Right forelimb (tissue), 1 donor: Measurements from ENCODE around the gene EXOC4.

Source experiments
- DNase-seq: peaks from one replicate; pipeline ENCODE4 v3.0.0-alpha.2; 2018

The EXOC4 gene

DNA sequence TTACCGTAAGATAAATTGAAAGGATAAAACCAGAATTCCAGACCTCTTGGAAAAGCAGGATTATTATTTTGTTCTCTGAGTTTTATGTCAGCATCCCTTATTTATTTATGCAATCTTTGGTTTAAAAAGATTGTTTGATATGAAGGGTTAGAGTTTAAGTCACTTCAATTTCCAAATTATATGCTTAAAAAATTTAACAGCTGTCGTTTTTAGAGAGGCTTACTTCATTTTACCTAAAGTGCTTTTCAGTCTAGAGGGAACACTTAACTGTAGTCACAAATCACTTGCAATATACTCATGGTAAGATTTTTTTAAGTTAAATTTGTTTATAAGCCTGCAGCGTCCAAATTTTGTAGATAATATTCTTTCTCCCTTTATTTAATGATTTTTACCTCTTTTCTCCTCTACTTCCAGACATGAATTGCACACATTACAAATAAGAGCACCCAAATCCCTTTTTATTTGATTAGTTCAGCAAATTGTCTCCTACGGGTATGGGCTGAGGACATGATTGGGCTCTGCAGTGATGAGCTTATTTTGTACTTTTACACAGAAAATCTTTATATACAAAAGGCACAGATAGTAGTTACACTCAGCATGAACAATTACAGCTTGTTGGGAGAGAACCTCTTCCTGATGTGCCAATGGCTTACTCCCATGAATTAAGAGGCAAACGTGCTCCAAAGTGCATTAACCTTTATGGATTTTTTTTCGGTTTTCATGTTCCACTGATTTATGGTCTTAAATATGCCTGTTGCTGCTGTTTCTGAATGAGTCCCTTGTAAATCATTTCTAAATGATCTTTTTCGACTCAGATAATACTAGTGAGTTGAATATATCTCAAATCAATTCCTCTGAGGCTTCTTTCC is 555.0 kb downstream of the EXOC4 start:
- DNase-seq, result no peak

DNA sequence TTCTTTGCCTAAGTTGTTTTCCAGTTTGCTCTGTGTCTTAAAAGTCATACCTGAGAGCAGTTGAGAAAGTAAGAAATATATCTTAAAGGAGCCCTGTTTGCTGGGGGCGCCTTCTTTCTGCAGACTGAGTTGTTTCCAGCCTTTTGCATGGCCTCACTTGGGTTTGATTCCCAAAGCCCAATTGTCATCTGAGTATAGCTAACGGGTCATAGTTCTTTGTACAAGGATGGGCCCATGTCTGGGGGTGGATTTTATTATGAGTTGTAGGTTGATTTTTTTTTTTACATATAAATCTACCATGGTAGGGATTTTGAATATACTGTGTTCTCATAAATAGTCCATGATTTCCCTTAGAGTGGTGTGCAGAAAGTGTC is 555.6 kb downstream of the EXOC4 start:
- no peak for DNase-seq

DNA sequence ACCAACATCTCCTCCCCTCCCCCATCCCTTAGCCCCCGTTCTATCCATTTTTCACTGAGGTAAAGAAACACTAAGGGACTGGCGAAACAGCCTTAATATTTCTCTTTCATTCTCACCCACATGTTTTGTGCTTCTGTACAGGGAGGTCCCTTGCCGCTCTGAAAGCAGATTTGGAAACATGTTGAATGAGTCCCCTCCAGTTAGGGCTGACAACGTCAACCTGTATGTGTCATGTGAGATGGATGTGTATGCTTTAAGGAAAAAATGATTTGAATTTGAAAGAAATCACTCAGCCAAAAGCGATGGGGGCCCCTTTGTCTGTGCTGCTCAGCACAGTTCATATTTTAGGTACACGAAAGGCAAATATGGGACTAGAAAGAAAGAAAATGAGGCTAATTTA is 560.0 kb downstream of the EXOC4 start:
- DNase-seq, result no peak

DNA sequence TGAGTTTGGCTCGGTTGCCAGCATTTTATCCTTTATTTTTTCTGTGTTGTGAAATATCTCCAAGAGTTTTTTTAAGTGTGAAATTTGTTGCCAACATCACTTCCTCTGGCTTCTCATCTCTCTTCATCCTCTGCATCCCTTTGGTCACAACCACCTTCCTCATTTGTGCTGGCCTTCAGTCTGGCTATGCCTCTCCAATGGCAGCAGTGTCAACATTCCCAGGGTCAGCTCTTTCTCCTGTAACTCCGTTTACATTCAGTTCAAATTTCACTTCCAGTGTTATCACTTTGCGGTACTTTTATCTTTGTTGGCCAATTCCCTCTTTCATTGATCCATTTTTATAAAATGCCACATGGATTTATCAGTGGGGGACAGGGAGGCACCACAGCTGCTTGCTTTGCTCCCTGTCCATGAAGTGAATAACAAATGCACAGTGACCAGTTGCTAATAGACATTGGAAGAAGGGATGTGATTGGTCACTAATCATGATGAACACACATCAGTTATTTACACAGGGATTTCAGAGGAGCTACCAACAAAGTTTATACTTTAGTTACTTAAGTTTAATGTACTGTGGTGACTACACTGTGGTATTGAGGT is 562.8 kb downstream of the EXOC4 start:
- no peak for DNase-seq

DNA sequence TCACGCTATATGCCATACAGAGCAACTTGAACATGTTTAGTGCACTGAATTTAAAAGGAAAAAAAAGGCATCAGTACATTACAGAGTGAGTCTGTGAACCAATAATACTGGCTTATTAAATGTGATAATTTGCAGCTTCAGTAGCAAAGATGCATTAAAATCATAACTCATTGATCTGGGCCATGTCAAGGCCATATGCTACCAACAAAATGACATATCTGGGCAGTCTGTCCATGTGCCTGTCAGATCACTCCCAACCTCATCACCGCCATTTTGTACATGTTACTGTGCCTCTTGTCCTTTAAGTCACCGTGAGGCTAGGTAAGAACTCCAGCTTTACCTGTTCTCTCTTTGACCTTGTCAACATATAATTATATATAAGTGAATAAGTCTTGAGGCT is 566.8 kb downstream of the EXOC4 start:
- DNase-seq, result no peak

DNA sequence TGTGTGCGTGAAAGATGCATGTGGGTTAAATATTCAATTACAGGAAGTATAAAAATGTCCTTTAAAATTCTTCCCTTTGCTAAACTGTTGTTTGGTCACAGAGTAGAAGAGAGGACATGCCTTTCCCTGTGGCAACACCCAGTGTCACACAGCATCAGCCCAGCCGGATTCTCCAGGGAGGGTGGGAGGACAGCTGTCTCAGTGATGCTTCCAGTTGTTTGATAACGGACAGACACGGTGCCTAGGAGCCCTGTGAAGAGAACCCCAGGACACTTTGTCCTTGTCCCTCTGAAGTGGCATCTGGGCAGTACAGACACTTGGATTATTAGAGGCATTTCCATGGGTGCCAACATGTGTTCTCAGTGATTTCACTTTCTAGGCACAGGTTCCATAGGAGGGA is 567.7 kb downstream of the EXOC4 start:
- DNase-seq, result no peak

DNA sequence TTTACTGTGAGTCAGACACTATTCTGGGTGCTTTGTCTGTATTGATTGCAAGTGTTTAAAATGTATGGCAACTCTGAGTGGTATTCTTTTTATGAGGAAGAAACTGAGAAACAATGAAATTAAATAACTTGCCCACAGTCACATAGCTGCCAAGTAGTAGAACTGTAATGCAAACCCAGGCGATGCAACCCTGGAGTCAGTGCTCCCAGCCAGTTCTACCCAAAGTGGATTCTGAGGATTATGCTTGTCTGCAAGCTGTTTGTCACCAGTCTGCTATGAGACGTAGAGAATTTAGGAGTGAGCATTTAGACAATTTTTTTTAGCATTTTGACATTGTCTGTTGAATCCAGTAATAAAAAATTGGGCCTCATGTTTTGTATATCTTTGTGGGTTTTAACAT is 568.3 kb downstream of the EXOC4 start:
- DNase-seq, result no peak

DNA sequence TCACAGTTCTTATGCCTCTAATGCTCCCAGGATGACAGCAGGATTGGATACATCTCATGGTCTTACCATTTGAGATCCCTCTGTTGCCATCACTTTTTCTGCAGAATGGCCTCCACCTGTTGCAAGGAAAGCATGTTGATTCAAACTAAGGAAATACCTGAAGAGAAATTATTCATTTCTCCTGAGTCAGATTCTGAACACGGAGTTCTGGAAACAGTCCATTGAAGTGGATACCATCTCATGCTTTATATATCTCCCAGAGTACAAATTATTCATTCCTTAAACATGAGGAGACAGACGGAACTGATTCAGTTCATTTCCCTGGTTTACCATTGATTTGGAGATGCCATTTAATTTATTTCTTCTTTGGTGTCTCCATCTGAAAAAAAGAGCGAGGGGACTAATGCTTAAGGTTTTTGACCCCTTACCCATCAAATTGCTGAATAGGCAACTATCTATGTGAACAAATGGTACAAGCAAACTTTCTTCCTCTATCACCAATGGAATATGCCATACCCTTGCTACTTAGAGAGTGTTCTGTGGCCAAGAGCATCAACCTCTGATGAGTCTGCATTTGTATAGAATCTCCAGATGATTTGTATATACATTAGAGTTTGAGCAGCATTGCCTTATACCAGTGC is 569.2 kb downstream of the EXOC4 start:
- DNase-seq, result no peak

DNA sequence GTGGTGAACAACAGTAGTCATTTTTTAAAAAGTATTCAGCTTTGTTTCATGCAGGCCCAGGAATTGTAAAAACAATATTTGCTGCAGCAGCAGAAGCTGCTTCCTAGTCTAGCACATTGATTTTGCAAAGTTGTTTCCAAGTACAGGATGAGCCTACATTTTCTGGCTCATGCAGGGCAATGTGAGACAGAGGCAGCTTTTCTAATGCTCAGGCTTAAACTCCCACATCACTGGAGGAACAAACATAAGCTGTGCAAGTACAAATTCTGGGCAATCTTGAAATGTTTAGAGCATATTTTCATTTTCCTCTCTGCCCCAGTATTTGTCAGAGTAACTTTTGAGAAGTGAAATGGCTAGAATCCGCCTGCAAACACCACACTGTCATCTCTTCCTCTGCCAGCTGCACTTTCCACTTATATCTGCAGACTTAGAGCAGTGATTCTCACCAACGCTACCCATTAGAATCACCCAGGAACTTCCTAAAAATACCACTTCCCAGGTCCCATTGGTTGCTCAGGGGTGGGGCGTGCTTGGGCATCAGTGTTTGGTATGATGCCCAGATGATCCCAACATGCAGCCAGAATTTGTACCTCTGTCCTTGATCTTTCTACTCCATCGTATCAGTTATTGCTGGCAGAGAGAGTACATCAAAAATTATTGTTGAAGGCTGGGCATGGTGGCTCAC is 570.1 kb downstream of the EXOC4 start:
- DNase-seq, result no peak

DNA sequence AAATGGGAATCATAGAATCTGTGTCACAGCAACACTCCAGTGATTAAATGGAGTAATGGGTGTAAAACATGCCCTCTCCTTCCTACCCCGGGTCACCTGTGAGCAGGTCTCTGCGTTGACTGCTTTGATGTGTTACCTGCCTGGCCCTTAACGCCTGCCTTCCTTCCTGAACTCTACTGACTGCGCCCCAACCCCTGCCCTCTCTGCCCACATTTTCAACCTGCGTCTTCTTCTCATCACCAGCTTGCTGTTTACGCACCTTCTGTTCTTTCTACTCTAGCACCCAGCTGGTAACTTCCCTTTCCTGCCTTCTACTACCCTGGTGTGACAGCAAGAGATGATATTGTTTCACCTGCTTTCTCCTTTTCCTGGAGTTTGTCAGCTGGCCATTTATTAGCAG is 571.3 kb downstream of the EXOC4 start:
- DNase-seq, result no peak

DNA sequence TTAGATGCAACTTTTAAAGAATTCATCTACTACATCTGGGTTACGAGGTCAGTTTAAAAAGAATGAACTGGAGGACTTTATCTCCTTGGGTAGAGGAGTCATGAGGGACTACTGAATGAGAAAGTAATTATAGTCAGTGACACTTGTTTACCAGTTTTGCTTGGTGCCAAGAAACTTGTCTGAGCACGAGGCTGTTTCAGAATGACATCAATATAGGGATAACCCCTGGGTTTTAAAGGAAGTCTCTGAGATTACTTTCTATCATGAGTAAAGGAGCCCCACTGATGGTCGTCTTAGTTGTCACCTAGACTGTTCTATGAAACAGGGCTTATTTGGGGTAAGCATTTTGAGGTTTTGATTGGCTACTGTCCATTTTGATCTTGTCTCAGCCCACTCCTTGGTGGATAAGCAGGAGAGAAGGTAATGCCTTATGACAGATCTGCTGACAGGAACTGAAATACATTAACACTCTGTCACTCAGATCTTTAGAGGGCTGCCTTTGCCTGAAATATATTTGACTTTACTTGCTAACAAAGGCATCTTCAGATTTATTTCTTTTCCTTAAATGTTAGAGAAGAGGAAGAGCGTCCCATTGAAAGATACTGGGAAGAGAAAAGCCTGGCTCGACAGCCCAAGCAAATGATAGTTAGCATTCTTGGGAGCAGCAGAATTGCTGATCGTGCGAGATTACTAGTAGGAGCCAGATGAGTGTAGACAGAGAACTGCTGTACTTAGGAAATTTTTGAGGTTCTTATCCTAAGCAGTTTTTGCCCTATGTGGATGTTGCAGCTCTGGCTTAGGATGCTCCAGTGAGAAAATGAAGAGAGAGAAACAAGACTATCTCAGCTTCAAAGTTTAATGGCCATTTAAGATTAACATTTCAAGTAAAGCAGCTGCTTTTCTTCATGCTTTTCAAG is 575.1 kb downstream of the EXOC4 start:
- DNase-seq, result no peak

DNA sequence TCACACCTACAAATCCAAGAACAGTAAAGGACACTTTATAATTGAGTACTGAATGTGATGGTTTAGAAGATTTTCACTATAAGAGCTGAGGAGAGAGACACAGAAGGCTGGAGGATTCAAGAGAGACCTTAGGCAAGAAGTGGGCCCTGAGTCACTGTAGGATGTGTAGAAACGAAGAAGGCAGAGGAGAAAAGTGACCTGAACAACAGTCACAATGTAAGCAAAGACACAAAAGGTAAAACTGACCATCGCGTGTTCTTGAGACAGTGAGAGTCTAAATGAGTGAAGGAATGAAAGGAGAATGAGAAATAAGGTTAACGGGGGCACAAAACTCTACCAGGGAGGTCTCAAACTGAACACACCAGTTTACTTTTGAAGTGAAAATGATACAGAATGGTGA is 576.0 kb downstream of the EXOC4 start:
- no peak for DNase-seq

DNA sequence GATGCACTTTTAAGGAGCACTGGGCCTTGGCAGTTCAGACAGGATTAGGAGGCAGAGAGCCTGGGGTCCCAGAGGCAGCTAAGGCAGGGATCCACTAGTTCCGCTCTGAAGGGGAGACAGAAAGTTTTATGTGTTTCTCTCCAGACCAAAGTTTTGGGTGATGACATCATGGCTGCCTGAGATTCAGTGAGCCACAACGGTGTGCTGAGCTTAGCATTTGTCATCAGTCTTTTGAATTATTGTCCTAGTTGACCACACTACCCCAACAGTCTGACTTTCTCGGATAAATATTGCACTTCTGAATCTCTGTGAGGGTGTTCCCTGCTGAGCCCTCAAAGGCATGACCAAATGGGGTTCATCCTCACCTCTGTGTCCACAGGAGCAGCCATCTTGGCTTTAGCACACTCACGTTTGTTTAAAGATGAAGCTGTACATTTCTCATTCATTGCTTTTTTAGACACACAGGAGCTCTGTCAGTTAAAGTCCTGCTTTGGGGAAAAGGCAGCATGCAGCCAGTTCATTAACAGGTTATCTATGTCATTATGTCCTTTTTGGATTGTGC is 576.5 kb downstream of the EXOC4 start:
- DNase-seq, result no peak

DNA sequence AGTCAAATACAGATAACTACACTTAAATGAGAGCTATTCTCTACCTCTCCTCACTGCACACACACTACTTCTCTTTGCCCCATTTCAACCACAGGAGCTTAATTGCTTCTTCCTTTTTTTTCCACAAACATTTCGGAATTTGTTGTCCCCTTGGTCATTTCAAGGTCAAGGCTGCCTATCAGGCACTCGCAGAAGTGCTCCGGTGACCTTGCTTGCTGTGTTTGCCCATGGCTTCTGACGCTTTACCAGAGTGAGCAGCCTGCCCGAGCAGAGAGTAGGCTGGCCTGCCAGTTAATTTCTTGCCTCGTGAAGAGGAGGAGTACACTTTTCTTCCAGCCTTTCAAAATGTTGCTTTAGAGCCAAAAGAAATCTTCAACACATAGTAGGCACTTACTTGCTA is 577.2 kb downstream of the EXOC4 start:
- DNase-seq, result no peak

DNA sequence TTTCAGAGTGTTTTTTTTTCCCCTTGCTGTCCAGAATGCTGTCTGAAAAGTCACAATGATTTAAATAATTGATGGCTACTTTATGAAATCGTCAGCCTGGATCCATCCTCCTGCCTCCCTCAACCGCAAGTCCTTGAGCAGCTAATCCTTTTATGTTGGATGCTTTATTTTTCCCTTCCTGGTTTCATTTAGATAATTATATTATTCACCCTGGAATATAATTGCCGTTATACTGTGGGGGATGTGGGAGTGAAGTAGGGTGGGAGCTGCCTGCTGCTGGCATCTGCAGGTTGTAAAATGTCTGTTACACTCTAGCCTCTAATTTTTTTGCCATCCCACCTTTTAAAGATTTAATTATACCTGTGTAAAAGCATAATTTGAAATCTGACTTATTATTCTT is 583.8 kb downstream of the EXOC4 start:
- DNase-seq, result no peak

DNA sequence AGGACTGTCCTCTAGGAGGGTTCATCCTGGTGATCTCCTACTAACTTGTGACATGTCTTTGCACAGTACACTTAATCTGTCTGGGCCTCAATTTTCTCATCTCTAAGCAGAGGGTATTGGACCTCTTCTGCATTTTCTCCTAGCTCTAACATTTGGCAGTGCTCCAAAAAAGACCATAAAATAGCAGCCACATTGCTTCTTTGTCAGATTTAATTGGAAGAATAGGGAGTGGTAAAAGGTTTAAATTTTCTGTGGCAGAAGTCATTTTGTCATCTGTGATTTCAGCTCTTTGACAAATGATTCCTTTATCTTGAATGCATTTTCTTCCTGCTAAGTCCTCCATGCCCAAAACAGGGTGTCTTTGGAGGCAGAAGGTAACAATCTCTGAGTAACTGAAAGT is 584.3 kb downstream of the EXOC4 start:
- no peak for DNase-seq

DNA sequence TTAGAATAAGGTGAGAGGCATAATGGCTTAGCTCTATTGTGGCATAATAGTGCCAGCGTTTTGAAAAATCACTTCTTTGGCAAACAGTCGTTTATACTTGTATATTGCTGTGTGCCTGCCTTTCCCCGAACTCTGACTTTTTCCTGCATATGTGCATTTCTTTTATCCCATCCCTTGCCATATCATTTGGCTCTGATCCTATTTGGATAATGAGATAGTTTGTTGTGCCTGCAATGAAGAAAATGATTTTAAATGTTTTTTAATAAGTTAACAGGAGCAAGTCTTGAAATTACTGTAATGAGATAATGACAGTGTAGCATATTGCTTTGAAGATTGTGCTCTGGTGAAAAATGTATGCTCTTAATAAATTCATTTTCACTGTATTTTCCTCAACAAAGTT is 586.2 kb downstream of the EXOC4 start:
- no peak for DNase-seq

DNA sequence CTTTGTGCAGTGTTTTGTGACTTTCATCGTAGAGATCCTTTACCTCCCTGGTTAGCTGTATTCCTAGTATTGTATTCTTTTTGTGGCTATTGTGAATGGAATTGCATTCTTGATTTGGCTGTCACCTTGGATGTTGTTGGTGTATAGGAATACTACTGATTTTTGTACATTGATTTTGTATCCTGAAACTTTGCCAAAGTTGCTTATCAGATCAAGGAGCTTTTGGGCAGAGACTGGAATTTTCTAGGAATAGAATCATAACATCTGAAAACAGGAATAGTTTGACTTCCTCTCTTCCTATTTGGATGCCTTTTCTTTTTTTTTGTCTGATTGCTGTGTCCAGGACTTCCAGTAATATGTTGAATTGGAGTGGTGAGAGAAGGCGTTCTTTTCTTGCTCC is 590.5 kb downstream of the EXOC4 start:
- DNase-seq, result no peak

DNA sequence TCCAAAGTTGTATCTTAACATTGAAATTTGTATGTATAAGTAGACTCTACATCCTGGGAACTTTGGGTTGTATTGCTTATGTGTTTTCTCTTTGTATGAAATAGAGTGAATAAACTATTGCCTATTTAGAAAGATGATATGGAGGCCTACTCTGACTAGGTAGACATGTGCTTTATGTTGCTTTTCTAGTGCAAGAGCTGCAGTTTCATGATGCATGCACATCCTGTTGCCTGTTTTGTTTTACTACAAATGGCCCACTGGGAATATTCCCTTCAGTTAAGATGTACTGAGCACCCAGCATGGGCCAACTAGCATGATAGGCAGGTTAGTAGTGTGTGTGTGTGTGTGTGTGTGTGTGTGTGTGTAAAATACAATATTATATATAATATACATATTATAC is 592.1 kb downstream of the EXOC4 start:
- no peak for DNase-seq

DNA sequence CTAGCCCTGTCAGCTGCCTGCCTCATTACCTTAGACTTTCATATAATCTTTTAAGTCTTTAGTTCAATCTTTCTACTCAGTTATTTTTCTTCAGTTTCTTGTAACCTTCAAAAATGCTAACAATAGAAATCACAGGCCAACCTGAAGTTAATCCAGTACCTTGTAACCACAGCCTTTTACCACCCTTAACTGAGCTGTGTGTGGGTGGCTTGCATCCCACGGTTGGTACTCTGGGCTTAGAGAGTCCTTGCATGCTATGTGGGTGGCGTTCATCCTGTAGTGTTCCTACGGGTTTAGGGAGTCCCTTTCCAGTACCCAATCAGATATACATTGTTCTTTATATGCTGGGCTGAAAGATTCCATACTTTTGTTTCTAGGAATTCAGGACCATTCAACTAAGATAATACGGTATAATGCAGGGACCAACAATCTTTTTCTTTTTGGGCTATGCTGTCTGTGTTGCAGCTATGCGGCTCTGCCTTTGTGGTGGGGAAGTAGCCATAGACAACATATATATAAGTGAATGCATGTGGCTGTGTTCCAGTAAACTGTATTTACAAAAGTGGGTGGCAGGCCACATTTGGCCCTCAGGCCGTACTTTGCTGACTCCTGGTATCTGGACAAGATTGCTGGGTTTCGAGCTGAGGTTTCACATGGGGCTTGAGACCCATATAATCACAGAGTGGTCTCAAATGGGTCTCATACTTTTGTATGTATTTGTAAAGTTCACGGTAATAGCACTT is 593.5 kb downstream of the EXOC4 start:
- DNase-seq, result no peak

DNA sequence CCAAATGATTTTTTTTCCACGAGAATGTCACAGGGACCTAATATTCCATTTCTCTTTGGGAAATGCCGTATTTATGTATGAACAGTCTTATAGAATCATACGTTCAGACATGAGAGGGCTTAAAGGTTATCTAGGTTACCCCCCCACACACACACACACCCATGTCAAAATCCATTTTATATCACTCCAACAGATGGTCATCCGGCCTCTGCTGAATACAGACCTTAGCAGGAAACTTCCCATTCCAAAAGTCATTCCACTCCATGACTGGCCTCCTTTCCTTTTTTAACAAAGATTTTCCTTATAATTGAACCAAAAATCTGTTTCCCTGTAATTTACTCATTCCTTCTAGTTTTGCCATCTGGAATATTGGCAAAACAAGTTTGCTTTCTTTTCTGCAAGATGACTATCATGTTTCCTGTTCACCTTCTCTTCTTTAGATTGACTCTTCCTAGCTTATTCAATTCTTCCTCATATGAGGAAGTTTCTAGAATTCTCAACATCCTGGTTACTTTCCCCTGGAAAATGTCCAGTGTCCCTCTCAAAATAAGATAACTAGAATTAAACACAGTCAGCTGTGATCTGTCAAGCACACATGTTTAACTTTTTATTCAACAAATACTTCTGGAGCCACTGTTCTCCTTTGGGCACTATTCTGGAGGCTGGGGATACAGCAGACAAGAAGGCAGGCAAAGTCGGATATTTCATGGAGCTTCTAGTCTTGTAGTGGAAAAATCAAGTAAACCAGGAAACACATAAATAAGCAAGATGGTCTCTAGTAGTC is 597.8 kb downstream of the EXOC4 start:
- no peak for DNase-seq
